ENCODE data around the gene ARHGAP30. TPM values are rescaled to one million over a fixed set of nuclear protein-coding genes. Genes with fewer than 3 reads are reported as not detected.
"Not testable (repeated sequence)": the region's sequence is repeated elsewhere in the genome, so short reads cannot be mapped to it uniquely, and the experiment has no call there.

The ARHGAP30 gene
- total and polyA plus RNA-seq, 5 experiments from 2014 or later: 110 to 233 (median 207) TPM

DNA sequence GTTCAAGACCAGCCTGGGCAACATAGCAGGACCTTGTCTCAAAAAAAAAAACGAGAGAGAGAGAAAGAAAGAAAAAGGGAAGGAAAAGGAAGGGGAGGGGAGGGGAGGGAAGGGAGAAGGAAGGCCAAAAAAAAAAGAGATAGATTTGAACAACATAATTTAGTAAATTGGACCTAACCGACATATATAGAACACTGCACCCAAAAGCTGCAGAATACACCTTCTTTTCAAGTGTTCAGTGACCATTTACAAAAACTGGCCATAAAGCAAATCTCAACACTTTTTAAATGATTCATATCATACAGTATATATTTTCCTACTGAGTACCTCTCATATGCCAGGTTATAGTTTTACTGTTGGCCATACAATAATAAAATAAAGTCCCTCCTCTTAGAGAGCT, 37.8 kb downstream of the ARHGAP30 start:
- Mint-ChIP-seq H3K9me3 (peaks cover 0 to 4% (median 0%) of the 10 kb centered on the region in 9 donors), H3K4me3 (no peak overlapping the region), H3K36me3 (peaks cover 0 to 10% (median 2%) of the 10 kb centered on the region in 3 donors), H3K27me3 (no peaks in the 10 kb centered on the region), H3K27ac (peak overlapping the region in 1 of 10 donors; percentile 10), H3K4me1 (peaks cover 9 to 37% (median 16%) of the 10 kb centered on the region in 4 donors)
- DNase-seq (no peak), ATAC-seq (no peak)
- POLR2A ChIA-PET: interaction anchor here (0.6 to 2.5 kb wide), 3 partner anchors 11 to 41 kb away, joined by 3 to 8 read pairs (median 5); partner anchors contain the start of genes F11R and USF1

DNA sequence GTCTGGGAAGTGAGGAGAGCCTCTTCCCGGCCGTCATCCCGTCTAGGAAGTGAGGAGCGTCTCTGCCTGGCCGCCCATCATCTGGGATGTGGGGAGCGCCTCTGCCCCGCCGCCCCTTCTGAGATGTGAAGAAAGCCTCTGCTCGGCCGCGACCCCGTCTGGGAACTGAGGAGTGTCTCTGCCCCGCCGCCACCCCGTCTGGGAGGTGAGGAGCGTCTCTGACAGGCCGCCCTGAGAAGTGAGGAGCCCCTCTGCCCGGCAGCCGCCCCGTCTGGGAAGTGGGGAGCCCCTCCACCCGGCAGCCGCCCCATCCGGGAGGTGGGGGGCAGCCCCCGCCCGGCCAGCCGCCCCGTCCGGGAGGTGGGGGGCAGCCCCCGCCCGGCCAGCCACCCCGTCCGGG, 40.2 kb downstream of the ARHGAP30 start:
- POLR2A ChIA-PET: interaction anchor here (1.2 kb wide), 1 partner anchor 11 kb away, joined by 6 read pairs; no protein-coding TSS in a partner anchor
- not testable (repeated sequence) for H3K9me3 Mint-ChIP-seq, H3K4me3 Mint-ChIP-seq, ATAC-seq, H3K27ac Mint-ChIP-seq, H3K27me3 Mint-ChIP-seq, H3K36me3 Mint-ChIP-seq, DNase-seq
- H3K4me1 Mint-ChIP-seq: peaks cover 13 to 26% (median 20%) of the 10 kb centered on the region in 4 donors

DNA sequence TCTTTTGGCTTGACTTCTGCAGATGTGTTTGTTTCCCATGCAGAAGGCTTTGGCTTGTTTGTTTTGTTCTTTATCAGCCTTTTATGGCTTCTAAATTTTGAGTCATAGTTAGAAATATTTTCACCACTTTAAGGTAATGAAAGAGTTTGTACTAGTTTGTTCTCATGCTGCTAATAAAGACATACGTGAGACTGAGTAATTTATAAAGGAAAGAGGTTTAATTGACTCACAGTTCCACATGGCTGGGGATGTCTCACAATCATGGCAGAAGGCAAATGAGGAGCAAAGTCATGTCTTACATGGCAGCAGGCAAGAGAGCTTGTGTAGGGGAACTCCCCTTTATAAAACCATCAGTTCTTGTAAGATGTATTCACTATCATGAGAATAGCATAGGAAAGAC, 42.7 kb downstream of the ARHGAP30 start:
- not testable (repeated sequence) for H3K36me3 Mint-ChIP-seq, DNase-seq, H3K4me3 Mint-ChIP-seq, H3K27me3 Mint-ChIP-seq, ATAC-seq, H3K9me3 Mint-ChIP-seq
- peaks cover 9 to 22% (median 16%) of the 10 kb centered on the region in 4 donors for H3K4me1 Mint-ChIP-seq
- H3K27ac Mint-ChIP-seq: peak overlapping the region in 2 of 10 donors; percentile 44 to 47
- POLR2A ChIA-PET: interaction anchor here (0.7 to 1.6 kb wide), 5 partner anchors 12 to 264 kb away, joined by 3 to 9 read pairs (median 5); partner anchors contain the start of genes ARHGAP30 and TSTD1

DNA sequence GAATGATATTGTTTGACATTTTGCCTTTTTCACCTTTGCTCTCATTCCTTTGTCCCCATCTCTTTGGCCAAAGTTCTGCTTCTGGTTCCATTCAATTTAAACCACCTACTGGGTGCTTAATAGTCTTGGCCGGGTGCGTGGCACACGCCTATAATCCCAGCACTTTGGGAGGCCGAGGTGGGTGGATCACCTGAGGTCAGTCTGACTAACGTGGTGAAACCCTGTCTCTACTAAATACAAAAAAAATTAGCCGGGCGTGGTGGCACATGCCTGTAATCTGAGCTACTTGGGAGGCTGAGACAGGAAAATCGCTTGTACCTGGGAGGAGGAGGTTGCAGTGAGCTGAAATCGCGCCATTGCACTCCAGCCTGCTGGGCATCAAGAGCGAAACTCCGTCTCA, 47.3 kb downstream of the ARHGAP30 start:
- Mint-ChIP-seq H3K4me1 (peaks cover 29 to 51% (median 45%) of the 10 kb centered on the region in 4 donors), H3K27ac (peak overlapping the region in 6 of 10 donors; percentile 26 to 76 (median 47)), H3K4me3 (peak overlapping the region in 8 of 10 donors; percentile 6 to 95 (median 53))
- POLR2A ChIA-PET: interaction anchor here (1.6 to 5.4 kb wide), 3 partner anchors 9 to 23 kb away, joined by 6 to 65 read pairs (median 46); partner anchors contain the start of genes TSTD1 and USF1
- not testable (repeated sequence) for DNase-seq, ATAC-seq, H3K9me3 Mint-ChIP-seq, H3K36me3 Mint-ChIP-seq, H3K27me3 Mint-ChIP-seq

DNA sequence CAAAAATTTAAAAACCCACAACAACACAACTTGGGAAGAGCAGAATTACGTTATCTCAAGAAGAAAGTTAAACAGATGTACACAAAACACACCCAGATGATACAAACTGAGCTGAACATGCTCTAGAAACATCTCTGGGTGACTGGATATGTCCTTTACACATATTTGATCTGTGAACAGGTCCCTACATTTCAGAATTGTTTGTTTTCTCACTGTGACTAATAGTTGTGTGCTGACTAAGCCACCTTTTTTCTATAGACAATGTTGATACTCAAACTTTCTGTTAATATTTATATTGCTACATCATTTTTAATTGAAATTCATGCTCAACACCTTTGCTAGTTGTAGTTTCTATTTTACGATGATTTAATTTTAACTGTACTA, 47.7 kb downstream of the ARHGAP30 start:
- DNase-seq (no peak), ATAC-seq (no peak)
- Mint-ChIP-seq H3K27ac (peak overlapping the region in 7 of 10 donors; percentile 62 to 98 (median 95)), H3K9me3 (peaks cover 0 to 2% (median 0%) of the 10 kb centered on the region in 9 donors), H3K4me3 (peak overlapping the region in 9 of 10 donors; percentile 54 to 95 (median 88)), H3K27me3 (peaks cover 0 to 2% (median 0%) of the 10 kb centered on the region in 5 donors), H3K4me1 (peaks cover 29 to 51% (median 45%) of the 10 kb centered on the region in 4 donors), H3K36me3 (peaks cover 0 to 2% (median 2%) of the 10 kb centered on the region in 3 donors)
- POLR2A ChIA-PET: interaction anchor here (1.5 to 5.4 kb wide), 6 partner anchors 8 to 185 kb away, joined by 6 to 65 read pairs (median 14); partner anchors contain the start of genes ARHGAP30, KLHDC9, TSTD1 and USF1

DNA sequence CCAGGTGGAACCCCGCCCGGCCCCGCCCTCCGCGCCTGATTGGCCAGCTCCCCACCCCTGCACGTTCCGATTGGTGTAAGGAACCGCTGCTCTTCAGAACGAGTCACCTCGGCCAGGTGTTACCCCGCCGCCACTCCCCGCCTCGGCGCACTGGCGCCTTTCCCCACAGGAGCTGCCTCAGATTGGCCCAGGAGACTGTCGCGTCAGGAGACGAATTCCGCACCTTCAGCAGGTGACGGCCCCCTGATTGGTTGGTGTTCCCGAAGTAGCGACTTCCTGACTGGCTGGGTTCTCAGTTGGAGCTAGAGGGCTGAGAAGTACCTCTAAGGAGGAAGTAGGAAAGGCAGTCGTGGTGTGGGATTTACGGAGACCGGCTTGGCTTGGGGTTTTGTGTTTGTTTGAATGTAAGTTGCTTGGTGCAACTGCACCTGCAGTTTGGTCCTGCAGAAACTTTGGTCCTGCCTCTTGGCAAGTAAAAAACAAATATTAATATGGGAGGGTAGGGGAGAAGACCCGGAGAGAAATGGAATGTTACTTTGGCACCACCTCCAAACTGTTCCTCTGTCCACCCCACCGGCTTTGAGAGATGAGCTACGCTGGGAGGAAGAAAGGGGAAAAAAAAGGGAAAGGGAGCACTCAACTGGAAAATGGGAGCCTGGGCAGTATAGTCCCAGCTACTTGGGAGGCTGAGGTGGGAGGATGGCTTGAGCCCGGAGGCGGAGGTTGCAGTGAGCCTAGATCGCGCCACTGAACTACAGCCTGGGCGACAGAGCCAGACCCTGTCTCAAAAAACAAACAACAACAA, 48.3 kb downstream of the ARHGAP30 start:
- peak overlapping the region; percentile 85 to 97 (median 90) for H3K4me3 Mint-ChIP-seq
- peaks cover 0 to 2% (median 0%) of the 10 kb centered on the region in 5 donors for H3K27me3 Mint-ChIP-seq
- H3K27ac Mint-ChIP-seq: peak overlapping the region; percentile 62 to 98 (median 94)
- H3K9me3 Mint-ChIP-seq: no peaks in the 10 kb centered on the region
- POLR2A ChIA-PET: interaction anchor here (0.6 to 5.4 kb wide), 16 partner anchors 8 to 313 kb away, joined by 3 to 65 read pairs (median 6); partner anchors contain the start of genes ARHGAP30, DEDD, KLHDC9 and TSTD1
- ATAC-seq (peak; percentile 94 to 97), DNase-seq (peak; percentile 78 to 95 (median 90))
- peaks cover 28 to 51% (median 45%) of the 10 kb centered on the region in 4 donors for H3K4me1 Mint-ChIP-seq
- H3K36me3 Mint-ChIP-seq: peaks cover 0 to 2% (median 0%) of the 10 kb centered on the region in 3 donors

DNA sequence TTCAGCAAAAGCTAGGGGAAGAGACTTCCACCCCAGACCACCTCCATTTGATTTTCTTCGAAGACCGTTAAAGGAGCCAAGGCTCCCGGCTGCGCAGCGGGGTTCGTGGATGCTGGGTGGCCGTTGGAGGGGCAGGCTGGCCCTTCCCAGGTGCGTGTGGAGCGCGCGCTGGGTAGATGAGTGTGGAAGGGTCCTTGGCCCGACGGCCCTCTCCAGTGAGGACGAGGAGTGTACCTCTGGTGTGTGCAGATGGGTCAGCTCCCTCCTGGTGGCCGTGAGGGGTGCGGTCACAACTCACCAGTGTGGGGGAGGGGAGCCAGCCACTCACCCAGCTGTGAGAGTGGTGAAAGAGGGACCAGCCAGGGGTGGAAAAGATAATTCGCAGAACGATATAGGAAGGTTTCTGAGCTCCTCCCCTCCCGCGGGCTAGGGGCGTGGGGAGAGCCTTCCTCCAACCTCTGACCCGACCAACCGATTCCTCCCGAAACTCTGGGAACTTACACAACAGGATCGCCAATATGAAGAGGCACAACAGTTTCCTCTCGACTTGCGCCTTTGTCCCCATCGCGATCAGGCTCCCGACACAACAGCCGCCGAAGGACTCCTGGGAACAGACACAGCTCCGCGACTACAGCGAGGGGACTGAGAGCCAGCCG, 49.1 kb downstream of the ARHGAP30 start, which contains the start of gene F11R:
Gene F11R, minus strand, starts transcription at position 644 of the 656 bp plus-strand sequence. Its CDS starts 79 bp downstream, at position 565.
- H3K36me3 Mint-ChIP-seq: peaks cover 0 to 2% (median 0%) of the 10 kb centered on the region in 3 donors
- peak within 1 kb of the TSS; percentile 62 to 98 (median 94) for H3K27ac Mint-ChIP-seq
- H3K9me3 Mint-ChIP-seq: no peaks in the 10 kb centered on the region
- peak in 2 of 10 donors; percentile 17 to 37 for DNase-seq
- POLR2A ChIA-PET: interaction anchor here (0.6 to 5.4 kb wide), 16 partner anchors 9 to 313 kb away, joined by 3 to 65 read pairs (median 4); partner anchors contain the start of genes ARHGAP30, DEDD, KLHDC9 and TSTD1
- peaks cover 0 to 2% (median 0%) of the 10 kb centered on the region in 5 donors for H3K27me3 Mint-ChIP-seq
- ATAC-seq: peak; percentile 41 to 47
- peaks cover 28 to 51% (median 45%) of the 10 kb centered on the region in 4 donors for H3K4me1 Mint-ChIP-seq
- peak within 1 kb of the TSS; percentile 85 to 97 (median 90) for H3K4me3 Mint-ChIP-seq

DNA sequence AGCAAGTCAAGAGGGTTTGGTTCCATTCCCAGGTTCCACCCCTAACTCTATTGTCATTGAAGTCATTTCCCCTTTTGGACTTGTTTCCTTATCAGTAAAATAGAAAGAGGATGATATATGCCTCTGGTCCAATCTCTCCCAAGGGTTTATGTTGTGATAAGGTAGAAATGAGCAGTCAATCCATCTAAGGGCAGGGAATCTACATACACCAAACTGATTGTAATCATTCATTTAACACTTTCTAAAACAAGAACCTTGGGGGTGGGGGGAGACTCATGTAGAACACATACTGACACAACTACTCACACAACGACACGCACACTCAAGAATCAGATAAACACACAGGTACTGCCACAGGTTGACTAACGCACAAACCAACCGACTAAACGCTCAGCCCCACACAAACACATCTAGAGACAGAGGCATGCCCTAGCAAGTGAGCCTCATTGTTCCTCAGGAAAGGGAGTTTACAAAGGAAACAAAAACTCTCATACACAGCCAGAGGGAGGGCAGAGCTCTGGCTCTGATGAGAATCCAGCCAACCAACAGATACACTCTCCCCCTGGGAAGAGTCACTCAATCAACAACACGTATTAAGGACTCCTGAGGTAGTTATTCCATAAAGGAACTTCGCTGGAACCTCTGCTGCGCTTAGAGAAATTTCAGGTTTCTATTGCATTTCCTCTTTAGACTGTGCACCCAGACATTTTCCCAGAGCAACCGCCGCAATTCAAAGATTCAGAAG, 49.8 kb downstream of the ARHGAP30 start:
- Mint-ChIP-seq H3K4me1 (peaks cover 24 to 51% (median 43%) of the 10 kb centered on the region in 4 donors), H3K9me3 (no peaks in the 10 kb centered on the region), H3K27me3 (peaks cover 0 to 2% (median 0%) of the 10 kb centered on the region in 5 donors), H3K27ac (peak overlapping the region; percentile 15 to 98 (median 94)), H3K36me3 (no peaks in the 10 kb centered on the region), H3K4me3 (peak overlapping the region; percentile 85 to 97 (median 90))
- ATAC-seq (no peak), DNase-seq (no peak)
- POLR2A ChIA-PET: interaction anchor here (0.8 to 5.4 kb wide), 10 partner anchors 8 to 223 kb away, joined by 3 to 65 read pairs (median 8); partner anchors contain the start of genes ARHGAP30, DEDD, KLHDC9 and TSTD1

DNA sequence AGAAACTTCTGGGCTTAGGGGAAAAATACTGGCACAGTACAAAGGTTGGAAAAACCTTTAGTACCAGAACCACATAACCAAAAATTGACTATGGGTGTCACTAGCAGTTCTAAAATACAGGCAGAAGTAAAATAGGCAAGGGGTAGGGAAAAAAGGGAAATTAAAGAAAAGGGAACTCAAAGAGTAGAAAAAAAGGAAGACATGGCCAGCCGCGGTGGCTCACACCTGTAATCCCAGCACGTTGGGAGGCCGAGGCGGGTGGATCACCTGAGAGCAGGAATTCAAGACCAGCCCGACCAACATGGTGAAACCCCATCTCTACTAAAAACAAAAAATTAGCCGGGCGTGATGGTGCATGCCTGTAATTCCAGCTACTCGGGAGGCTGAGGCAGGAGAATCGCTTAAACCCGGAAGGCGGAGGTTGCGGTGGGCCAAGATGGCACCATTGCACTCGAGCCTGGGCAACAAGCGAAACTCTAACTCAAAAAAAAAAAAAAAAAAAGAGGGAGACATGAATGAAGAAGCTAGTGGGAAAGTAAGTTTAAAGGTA, 50.5 kb downstream of the ARHGAP30 start:
- Mint-ChIP-seq H3K4me1 (peaks cover 23 to 56% (median 45%) of the 10 kb centered on the region in 4 donors), H3K4me3 (peak overlapping the region in 8 of 10 donors; percentile 5 to 95 (median 65)), H3K27ac (peak overlapping the region in 5 of 10 donors; percentile 5 to 63 (median 41))
- DNase-seq, H3K9me3 Mint-ChIP-seq, H3K27me3 Mint-ChIP-seq, ATAC-seq, H3K36me3 Mint-ChIP-seq: not testable (repeated sequence)
- POLR2A ChIA-PET: interaction anchor here (0.6 to 5.4 kb wide), 5 partner anchors 18 to 212 kb away, joined by 4 to 65 read pairs (median 12); partner anchors contain the start of genes KLHDC9, TSTD1 and USF1

DNA sequence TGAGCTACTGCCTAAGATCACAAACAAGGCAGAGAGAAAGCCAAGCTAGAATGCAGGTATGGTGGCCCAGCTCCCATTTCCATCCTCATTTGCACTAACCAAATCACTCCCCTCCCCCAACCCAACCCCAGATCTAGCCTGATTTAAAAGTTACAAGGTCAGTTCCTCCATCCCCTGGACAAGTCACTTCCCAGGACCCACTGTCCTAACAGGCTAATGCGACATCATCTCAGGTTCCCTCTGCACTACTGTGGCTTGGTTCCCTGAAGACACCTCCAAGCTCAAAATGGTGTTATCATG, 51.1 kb downstream of the ARHGAP30 start:
- Mint-ChIP-seq H3K4me3 (peak overlapping the region in 1 of 10 donors; percentile 6), H3K27me3 (peaks cover 0 to 2% (median 0%) of the 10 kb centered on the region in 5 donors), H3K4me1 (peaks cover 27 to 60% (median 48%) of the 10 kb centered on the region in 4 donors), H3K9me3 (no peaks in the 10 kb centered on the region), H3K36me3 (no peaks in the 10 kb centered on the region), H3K27ac (peak overlapping the region in 1 of 10 donors; percentile 41)
- POLR2A ChIA-PET: interaction anchor here (0.6 to 5.4 kb wide), 3 partner anchors 19 to 28 kb away, joined by 4 to 65 read pairs (median 46); partner anchors contain the start of genes TSTD1 and USF1
- DNase-seq (no peak), ATAC-seq (no peak)

Data from naive thymus-derived CD8-positive, alpha-beta T cell (primary cell).